GM12872 (cell line): ENCODE measurements around the gene PTPMT1.

ENCODE experiments used
- TF ChIP-seq, protein P1 (sequence below): IDR thresholded peaks from 3 replicates; pipeline ENCODE4 v1.5.1; 2011; ENCODE audit warnings: low read depth, mild to moderate bottlenecking, low read length, moderate library complexity; ENCODE audit not compliant: insufficient read depth

PTPMT1 gene

GRCh38 chr11:47527186-47527585 lies 38.2 kb upstream of the PTPMT1 start:
- TF ChIP-seq, protein P1, sequence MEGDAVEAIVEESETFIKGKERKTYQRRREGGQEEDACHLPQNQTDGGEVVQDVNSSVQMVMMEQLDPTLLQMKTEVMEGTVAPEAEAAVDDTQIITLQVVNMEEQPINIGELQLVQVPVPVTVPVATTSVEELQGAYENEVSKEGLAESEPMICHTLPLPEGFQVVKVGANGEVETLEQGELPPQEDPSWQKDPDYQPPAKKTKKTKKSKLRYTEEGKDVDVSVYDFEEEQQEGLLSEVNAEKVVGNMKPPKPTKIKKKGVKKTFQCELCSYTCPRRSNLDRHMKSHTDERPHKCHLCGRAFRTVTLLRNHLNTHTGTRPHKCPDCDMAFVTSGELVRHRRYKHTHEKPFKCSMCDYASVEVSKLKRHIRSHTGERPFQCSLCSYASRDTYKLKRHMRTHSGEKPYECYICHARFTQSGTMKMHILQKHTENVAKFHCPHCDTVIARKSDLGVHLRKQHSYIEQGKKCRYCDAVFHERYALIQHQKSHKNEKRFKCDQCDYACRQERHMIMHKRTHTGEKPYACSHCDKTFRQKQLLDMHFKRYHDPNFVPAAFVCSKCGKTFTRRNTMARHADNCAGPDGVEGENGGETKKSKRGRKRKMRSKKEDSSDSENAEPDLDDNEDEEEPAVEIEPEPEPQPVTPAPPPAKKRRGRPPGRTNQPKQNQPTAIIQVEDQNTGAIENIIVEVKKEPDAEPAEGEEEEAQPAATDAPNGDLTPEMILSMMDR = no peak

DNA sequence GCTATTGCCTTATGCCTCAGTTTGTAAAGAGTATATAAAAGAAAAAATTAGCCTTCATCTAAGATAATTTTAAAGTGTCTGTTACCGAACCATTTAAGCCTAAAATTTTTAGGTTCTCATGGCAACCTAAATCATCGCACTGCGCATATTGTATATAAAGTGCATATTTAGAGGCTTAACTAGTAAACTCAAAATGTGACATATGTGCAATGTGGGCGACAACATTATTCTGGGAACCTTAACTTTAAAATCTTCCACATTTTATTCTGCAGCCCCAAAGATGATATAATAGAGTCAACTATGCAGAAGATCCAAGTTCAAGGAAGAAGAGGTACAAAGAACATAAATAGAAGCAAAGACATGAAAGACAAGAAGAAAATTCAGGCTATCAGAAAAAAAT lies 35.4 kb upstream of the PTPMT1 start:
- TF ChIP-seq, protein P1 = no peak

DNA sequence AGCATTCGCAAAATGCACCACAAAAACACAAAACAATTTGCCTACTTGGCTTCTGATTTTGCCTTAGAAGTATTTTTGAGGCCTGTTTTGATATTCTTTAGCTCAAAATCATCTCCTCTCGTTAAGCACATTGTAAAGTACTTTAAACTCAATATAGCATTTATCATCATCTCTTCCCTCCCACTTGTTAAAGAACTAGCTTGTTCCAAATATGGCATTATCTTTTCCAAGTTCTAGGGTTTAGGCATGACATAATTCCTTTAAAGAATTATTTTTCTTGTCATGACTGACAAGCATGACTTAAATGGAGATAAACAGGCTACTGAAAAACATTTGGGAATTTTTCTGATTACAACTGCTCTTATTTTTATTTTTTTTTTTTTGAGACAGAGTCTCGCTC lies 33.7 kb upstream of the PTPMT1 start:
- TF ChIP-seq, protein P1 = no peak

DNA sequence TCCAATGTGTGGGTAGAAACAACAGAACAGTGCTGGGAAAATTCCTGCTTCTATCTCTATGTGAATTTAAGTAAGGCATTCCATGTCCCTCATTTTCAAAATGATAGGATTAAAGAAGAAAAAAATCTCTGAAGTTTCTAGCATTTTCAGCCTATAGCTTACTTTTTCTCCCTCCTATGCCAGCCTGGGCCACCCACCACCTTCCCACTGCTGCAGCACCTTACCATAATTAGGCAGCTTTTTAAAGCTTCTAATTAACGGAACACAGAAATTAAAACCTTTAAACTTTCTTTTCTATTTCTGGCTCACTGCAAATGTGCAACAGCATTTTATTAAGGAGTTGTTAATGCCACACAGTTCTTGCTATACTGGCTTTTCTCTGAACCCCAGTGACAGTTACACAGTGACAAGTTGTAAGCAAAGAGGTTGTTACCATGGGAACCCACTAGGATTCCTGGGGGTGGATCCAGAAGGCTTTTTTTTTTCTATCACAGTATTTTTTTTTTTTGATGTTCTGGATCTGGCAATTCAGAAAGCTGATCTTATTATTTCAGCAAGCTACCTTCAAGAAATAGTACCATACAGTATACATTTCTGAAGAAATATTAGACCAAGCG lies 32.7 kb upstream of the PTPMT1 start:
- TF ChIP-seq, protein P1 = no peak

GRCh38 chr11:47533690-47534151 lies 31.7 kb upstream of the PTPMT1 start:
- TF ChIP-seq, protein P1 = no peak

- TF ChIP-seq, protein P1 = no peak
These were observed 30.6 kb upstream of the PTPMT1 start for GRCh38 chr11:47534704-47535251.

DNA sequence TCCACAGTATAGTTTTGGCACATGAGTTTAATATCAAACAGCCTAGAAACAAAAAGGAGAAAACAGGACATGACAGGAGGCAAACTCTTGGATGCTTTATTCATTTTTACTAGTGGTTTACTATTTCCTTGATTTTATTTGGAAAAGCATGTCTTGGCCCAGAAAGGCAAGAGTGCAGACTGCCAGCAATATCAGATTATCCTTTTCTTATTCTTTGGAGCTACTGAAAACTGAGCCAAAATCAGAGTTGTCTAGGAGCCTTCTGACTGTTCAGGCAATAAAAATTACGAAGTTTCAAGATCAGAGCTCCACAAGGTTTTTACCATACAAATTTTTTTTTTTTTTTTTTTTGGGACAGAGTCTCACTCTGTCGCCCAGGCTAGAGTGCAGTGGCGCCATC lies 28.5 kb upstream of the PTPMT1 start:
- TF ChIP-seq, protein P1 = no peak
